CD4-positive, alpha-beta T cell treated with Interleukin-4 for 1 hour (primary cell): ENCODE measurements around the gene SPECC1L.

Source experiments
- DNase-seq, 2 donors: peaks; one replicate each; pipeline ENCODE4 v3.0.0-alpha.2; 2020 to 2022

The SPECC1L gene

DNA sequence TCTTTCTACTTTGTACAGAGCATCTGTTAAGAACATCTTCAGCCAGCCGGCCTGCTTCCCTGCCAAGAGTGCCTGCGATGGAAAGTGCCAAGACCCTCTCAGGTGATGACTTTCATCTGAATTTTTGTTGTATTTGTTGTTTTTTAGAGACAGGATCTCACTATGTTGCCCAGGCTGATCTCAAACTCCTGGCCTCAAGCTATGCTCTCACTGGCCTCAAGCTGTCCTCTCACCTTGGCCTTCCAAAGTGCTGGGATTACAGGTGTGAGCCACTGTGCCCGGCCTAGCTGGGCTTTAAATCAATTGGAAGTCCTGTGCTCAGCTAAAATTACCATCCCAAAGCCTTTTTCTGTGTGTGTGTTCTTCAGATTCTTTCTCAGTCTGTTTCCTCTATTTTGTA, 92.6 kb downstream of the SPECC1L start:
- DNase-seq, result no peak

DNA sequence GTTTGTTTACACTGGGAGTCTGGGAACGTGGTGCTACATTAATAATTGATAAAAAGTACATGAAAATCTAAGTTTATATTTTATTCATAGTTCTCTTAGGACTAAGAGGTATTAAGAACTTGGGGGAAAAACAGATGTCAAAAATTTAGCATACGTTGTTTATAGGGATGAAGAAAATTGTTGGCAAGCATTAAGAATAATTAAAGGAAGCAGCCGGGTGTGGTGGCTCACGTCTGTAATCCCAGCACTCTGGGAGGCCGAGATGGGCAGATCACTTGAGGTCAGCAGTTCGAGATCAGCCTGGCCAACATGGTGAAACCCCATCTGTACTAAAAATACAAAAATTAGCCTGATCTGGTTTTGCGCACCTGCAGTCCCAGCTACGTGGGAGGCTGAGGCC, 96.1 kb downstream of the SPECC1L start:
- no peak for DNase-seq

DNA sequence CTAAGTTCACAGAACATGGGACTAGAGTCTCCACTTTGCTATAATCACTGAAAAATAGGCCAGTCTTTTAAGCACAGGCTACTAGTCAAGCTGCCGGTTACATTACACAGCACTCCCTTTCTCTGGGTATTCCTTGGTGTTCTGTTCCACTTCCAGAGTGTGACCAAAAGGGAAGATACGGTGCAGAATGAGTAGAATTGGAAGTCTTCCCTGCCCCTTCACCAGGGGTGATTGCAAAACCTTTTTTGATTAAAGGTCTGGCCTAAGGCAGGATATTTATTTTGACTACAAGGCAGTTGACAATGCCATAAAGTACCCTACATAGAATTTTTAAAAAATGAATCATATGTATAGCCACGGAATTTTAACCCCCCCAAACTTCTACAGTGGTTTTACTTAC, 97.2 kb downstream of the SPECC1L start:
- no peak for DNase-seq

DNA sequence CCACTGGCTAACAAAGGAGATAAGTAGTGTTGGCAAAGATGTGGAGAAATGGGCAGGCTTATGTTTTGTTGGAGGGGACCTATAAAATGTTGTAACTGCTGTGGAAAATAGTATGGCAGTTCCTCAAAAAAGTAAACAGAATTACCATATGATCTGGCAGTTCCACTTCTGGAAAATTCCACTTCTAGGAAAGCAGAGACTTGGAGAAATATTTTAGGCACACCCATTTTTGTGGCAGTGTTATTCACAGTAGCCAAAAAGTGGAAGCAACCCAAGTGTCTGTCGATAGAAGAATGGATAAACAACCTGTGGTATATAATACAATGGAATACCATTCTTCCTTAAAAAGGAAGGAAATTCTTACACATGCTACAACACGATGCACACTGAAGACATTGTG, 99.8 kb downstream of the SPECC1L start:
- DNase-seq, result no peak

DNA sequence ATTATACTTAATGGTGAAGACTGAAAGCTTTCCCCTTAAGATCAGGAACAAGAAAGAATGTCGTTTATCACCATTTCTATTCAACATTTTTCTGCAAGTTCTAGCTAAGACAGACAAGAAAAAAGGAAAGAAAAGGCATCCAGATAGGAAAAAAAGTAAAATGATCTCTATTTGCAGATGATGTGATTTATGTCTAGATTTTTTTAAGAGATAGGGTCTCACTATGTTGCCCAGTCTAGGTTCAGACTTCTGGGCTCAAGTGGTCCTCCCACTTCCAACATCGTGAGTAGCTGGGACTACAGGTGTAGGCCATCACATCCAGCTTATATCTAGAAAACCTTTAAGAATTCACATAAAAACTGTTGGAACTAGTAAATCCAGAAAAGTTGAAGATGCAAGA, 105.4 kb downstream of the SPECC1L start:
- DNase-seq, result no peak

DNA sequence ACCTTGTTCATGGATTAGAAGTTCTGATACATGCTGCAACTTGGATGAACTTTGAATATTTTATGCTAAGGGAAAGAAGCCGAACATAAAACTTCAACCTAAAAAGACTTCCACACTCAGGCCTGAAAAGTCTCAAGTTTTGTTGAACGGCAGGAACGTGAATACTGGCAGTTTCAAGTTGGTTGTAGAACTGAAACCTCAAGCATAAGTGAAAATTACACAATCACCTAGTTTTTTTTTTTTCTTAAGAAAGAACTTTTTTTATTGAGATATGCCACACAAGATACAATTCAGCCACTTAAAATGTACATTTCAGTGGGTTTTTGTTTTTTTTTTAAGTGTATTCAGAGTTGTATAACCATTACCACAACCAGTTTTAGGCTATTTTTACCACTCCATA, 106.0 kb downstream of the SPECC1L start:
- DNase-seq, result no peak

DNA sequence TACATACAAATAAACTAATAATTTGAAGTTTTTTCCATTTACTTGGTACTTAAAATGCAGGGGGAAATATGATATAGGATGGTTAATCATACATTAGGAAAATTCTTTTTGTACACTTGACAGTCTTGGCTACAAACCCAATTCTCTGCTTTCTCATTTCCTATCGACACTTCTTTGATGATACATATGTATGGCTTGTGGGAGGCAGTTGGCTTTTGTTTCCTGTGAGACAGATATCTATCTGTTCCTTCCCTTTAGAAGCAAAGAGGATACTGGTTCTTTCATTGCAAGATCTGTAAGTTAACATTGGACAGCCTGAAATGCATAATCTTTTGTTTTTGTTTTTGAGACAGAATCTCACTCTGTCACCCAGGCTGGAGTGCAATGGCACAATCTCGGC, 108.9 kb downstream of the SPECC1L start:
- no peak for DNase-seq

DNA sequence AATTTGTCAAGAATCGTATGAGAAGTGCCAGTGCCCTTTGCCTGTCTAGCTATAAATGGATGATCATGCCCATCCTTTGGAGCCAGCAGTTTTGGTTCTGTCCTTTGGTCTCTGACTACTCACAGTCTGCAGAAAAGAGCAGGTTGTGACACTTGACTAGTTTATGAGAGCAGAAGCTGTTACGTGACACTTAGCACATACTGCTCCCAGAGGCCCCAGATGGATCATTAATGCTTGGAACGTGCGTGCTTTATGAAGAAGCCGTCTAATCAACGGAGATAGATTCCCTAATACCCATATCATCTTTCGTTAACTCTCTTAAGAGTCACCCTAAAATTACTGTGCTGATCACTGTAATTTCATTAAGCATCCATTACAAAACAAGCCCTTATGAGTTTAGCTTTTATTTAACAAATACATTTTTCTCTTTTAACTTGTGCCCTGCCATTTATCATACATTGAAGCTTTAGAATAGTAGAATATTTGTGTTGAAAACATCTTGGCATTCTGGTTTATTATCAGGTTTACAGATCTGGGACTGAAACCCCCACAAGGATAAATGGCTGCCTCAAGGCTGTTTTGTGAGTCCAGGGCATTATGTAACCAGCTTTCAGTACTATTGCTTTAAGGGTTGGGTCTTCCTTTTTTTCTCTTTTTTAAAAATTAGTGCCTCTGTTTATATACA, 109.7 kb downstream of the SPECC1L start:
- DNase-seq, result no peak

DNA sequence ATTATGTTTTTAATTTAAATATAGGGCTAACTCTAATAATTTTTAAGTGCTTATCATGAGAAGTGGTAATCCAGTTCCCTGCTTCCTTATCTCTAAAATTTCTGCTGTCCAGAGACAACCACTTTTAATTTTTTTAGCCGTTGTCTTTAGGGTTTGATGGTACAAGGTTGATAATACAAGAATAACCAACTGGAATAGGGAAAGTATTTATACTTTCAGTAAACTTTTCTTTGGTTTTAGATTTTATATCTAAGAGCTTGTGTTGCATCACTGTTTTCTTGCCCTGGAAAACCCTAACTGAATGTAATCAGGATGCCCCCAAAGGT, 110.2 kb downstream of the SPECC1L start:
- no peak for DNase-seq

DNA sequence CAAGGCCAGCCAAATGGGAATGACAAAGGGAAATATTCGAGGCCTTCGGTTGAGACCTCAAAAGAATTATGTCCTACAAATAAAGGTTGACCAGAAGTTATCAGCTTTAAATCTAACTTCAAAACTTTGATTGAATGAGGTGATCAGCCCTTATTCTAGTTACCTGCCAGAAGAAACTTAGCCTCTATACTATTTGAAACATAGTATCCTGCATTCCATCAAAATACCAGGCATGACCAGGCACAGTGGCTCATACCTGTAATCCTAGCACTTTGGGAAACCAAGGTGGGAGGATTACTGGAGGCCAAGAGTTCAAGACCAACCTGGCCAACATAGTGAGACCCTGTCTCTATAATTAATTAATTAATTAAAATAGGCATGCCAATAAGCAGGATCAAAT, 112.4 kb downstream of the SPECC1L start:
- no peak for DNase-seq

DNA sequence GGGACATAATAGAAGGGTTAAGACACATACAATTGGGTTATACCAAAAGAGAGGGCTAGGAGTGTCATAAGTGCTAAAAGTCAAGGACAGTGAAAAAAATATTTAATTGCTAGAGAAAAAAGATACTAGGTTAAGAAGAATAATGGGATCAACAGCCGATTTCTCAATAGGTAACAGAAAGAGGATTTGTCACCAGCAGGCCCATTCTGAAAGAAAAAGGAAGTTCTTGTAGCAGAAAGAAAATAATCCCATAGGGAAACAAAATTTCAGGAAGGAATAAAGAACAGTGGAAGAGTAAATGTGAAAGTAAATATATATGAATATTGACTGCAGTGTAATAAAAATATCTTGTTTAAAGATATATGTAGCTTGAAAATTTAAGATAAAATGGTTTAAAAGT, 113.5 kb downstream of the SPECC1L start:
- no peak for DNase-seq

DNA sequence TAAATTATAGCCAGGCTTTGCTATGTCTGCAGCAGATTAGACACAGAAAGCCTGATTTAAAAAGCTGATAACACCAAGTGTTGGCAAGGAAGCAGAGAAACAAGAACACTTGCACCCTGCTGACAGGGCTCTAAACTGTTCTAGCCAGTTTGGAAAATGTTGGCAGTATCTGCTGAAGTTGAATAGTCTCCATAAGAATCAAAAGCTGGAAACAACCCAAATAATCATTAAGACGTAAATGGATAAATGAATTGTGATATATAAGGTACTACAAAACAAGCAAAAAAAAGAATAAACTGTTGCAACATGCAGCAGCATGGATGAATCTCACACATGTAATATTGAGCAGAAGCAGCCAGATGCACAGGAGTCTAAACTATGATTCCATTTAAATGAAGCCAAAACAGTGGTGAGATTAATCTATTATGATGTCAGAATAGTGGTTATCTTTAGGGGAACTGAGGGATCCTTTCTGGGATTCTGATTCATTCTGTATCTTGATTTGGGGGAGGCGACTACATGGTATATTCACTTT, 116.4 kb downstream of the SPECC1L start:
- DNase-seq, result no peak

DNA sequence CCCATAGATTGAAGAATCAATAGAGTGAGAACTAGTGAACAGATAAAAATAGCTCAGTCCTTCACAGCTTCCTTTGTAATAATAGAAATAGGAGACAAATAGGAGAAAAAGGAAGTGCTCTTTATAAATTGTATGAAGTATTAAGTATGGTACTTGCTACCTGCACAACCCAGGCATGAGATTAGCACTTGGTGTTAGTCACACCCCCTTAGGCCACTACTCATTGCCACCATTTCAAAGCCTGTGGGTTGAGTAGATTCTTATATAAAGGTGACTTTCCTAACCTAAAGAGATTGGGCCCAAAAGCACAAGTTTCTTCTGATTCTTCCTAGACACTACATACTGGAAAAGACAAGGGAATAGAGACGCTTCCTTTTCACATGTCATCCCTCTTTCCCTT, 119.0 kb downstream of the SPECC1L start:
- DNase-seq, result no peak

DNA sequence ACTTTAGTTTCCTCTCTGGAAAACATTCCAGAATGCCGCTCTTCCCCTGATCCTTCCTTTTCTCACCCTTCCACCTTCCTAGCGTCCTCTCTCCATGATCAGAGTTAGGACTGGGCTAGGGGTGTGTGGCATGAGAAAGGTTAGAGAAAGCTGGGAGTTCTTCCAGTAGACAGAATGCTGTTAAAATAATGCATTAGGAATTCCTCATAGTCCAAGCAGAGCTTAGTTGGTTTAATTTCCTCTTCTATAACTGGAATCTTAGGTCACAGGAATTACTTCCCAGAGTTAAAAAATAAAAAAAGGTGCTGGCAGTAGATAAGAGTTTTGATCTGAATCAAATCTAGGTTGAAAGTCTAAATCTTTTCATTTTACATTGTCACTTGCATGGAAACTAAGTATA, 119.5 kb downstream of the SPECC1L start:
- DNase-seq, result no peak

DNA sequence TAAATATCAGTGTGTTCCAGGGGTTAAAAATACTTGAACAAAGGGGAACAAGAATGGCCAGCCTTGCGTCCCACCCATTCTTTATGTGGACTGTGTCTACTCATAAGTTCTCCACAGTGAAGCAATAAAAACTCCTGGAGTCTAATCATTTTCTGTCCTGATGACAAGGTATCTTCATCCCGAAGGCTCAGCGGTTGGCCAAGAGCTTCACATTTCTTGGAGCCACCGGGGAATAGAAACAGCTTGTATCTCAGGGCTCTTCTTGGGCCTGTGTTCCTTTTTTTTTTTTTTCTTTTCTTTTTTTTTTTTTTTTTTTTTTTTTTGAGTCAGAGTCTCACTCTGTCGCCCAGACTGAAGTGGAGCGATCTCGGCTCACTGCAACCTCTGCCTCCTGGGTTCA, 119.9 kb downstream of the SPECC1L start:
- DNase-seq, result no peak

DNA sequence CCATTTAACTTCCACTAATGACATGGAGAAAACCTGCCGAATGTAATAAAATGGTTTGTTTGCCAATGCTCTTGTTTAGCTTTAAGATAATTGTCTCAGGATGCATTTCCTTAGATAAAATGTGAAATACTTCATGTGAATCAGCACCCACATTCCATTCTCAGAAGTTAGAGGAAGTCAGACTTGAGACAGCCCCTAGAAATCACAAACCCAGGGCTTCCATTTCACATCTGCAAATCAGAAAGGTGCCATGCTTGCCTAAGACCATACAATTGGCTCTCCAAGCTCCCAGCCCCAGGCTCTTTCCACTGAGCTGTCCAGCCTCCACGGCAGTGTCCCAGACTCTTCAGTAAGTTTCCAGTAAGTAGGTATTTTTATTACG, 121.2 kb downstream of the SPECC1L start:
- no peak for DNase-seq

DNA sequence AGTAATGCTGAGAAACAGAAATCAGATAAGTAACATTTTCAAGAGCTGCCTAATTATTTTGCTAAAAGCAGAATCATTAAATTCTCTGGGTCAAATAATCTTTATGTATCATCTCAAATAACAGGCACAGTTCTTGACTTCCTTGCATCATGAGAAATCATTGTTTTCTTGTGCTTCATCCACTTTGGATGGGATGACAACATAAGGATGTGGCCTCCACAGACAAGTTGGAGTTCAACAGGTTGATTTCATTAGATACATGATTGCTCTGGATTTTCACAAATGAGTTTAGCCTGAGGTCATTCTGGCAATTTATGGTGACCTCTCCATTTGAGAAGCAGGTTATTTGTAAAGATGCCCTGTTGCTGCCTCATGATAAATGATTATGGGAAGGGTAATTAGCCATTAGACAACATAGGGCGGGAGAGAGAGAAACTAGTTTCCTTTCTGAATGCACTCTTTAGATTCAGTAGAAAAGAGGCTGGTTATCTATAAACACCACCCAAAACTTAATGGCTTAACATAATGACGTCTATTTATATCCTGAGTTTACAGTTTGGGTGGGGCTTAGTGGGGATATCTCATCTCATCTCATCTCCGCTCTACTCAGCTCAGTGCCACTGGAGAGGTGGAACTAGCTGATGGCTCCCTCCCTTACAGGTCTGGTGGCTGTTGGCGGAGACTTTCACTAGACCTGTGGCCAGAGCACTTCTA, 121.7 kb downstream of the SPECC1L start:
- no peak for DNase-seq

DNA sequence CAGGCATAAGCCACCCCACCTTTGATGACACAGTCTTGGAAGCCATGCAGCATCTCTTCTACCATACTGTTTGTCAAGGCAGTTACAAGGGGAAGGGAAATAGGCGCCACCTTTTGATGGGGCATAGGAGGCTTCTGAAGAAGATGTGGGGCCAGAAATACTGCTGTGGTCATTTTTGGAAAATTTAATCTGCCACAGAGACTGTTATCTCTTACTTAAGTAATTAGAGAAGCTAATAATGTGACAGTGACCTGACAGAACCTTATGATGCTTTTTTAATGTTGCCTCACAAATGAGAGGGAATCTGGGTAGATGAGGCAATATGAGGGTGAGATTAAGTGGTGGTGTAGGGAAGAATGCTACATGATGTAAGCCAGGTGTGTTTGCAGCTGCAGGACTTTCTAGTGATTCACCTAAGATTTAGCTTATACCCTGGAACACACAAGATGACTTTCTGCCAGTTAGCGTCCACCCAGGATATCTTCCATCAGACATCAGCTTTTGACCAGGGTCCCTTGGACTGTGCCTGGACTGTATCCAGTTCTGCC, 122.5 kb downstream of the SPECC1L start:
- DNase-seq, result no peak

DNA sequence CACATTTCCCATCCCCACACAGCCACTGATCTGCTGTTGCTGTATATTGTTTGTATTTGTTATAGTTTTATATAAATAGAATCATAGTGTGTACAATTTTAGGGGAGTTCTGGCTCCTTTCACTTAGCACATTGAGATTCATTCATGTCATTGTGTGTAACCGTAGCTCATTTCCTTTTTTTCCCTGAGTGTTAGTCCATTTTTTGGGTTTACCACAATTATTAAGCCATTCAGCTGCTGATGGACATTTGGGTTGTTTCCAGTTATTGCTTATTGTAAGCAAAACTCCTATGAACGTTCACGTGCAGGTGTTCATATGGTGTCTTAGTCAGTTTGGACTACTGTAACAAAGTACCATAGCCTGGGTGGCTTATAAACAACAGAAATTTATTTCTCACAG, 123.2 kb downstream of the SPECC1L start:
- no peak for DNase-seq

DNA sequence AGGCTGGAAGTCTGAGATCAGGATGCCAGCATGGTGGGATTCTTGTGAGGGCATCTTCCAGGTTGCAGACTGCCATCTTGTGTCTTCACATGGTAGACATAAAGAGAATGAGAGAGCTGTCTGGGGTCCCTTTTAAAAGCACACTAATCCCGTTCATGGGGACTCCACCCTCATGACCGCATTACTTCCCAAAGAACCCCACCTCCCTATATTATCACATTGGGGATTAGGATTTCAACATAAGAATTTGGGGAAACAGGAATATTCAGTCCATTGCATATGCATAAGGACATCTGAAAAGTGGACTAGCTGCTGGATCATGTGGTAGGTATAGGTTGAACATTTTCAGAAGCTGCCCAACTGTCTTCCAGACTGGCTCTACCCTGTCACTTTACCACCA, 123.6 kb downstream of the SPECC1L start:
- DNase-seq, result no peak

DNA sequence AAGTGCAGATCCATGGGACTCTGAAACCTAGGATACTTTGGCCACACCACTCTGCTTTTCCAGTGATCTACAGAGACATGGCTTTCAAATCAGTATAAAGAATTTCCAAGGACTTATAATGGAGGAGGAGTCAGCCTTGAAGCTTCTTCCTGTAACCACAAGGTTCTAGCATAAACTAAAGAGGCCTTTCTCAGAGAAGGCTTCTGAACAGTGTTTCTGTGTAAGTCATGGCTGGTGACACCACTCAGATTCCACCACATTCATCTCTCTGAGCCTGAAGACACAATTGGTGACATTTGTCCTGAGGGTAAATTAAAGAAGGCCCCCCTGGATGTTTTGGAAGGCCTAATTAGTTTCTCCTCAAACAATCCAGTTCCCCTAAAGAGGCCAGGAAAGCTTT, 127.8 kb downstream of the SPECC1L start:
- DNase-seq, result no peak

DNA sequence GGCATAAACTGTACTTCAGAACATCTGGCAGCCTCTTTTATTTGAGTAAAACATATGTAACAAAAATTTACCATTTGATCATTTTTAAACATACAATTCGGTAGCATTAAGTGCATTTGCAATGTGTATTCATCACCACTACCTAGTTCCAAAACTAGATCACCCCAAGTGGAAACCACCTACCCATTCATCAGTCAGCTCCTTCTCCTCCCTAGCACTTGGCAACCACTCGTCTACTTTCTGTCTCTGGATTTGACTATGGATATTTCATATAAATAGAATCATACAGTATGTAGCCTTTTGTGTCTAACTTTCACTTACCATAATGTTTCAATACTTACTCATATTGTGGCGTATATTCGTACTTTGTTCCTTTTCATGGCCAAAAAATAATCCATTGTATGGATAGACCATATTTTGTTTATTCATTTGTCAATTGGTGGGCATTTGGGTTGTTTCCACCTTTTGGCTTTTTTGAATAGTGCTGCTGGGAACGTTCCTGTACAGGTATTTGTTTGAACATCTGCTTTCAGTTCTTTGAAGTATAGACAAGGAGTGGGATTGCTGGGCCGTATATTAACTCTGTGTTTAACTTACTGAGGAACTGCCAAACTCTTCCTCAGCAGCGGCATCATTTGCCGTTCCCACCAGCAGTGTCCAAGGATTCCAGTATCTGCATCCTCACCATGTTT, 129.5 kb downstream of the SPECC1L start:
- DNase-seq, result no peak

DNA sequence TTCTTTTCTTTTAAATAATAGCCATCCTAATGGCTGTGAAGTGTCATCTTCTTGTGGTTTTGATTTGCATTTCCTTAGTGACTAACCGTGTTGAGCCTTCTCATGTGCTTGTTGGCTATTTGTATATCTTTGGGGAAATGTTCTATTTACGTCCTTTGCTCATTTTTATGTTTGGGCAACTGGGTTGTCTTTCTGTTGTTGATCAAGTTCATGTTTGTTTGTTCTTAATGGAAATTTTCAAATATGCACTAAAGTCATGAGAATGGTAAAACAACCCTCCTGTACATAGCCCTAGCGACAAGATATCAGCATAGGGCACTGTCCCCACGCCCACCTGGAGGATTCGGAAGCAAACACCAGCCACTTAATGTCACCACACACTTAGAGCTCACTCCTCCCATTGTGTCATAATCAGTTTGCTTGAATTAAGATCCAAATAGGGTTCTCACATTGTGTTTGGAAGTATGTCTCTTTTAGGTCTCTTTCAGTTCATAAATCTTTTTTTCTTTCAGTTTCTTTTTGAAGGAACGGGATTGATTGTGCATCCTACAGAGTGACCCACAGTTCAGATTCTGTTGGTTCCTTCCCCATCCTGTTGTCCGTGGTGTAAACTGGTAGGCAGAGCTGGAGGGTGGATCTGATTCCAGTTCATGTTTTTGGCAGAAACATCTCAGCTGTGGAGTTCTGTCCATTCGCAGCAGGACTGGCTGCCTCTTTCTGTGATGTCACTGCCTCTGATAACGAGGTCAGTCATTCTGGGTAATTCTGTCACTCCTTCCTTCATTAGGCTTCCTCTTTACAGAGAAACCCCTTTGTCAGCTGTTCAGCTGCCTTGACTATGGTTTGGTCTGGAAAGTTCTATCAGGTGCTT, 130.3 kb downstream of the SPECC1L start:
- peak; percentile 36 to 61 for DNase-seq
